ENCODE data around the gene AVPI1.

The AVPI1 gene

DNA sequence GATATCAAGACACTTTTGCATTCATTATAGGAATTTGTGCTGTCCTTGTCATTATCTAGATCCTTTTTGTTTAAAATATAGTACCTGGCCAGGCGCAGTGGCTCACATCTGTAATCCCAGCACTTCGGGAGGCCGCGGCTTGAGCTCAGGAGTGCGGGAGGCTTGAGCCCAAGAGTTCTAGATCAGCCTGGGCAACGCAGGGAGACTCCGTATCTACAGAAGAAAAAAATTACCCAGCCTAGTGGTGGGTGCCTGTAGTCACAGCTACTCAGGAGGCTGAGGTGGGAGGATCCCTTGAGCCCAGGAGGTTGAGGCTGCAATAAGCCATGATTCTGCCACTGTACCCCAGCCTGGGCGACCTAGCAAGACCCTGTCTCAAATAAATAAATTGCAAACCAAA is 53.1 kb downstream of the AVPI1 start:
- H3K9me3 ChIP-seq (ENCODE audit: insufficient read depth, low read depth, low read length) = no peaks in the 10 kb centered on the region
- H3K4me1 ChIP-seq (ENCODE audit: insufficient read depth, low read length) = no peaks in the 10 kb centered on the region
- peak overlapping the region; percentile 94 for H3K4me3 ChIP-seq (ENCODE audit: low read length)
- WGBS = 94% methylated on average over 8 of the region's 8 CpGs
- H3K27me3 ChIP-seq (ENCODE audit: insufficient read depth, low read length) = no peaks in the 10 kb centered on the region
- no peak overlapping the region for H3K27ac ChIP-seq (ENCODE audit: low read depth, low read length)
- H3K9ac ChIP-seq (ENCODE audit: low read depth, low read length) = peak overlapping the region; percentile 73; the same call in 1 of the 2 replicates
- H3K36me3 ChIP-seq (ENCODE audit: insufficient read depth, low read length) = no peaks in the 10 kb centered on the region

- Histone ChIP-seq H3K9ac (ENCODE audit: low read depth, low read length) (peak within 1 kb of the TSS; percentile 73), H3K36me3 (ENCODE audit: insufficient read depth, low read length) (no peaks in the 10 kb centered on the region), H3K9me3 (ENCODE audit: insufficient read depth, low read depth, low read length) (no peaks in the 10 kb centered on the region), H3K27me3 (ENCODE audit: insufficient read depth, low read length) (no peaks in the 10 kb centered on the region), H3K4me3 (ENCODE audit: low read length) (peak within 1 kb of the TSS; percentile 94), H3K27ac (ENCODE audit: low read depth, low read length) (peak within 1 kb of the TSS; percentile 27), H3K4me1 (ENCODE audit: insufficient read depth, low read length) (no peaks in the 10 kb centered on the region)
- 7% methylated on average over 62 of the region's 62 CpGs for WGBS
Observed at GRCh38 chr10:97632949-97633884, 53.8 kb downstream of the AVPI1 start, which contains the start of gene MORN4. Gene MORN4, minus strand, starts transcription at chr10:97633500. Its CDS starts 13,847 bp downstream, at chr10:97619653.

DNA sequence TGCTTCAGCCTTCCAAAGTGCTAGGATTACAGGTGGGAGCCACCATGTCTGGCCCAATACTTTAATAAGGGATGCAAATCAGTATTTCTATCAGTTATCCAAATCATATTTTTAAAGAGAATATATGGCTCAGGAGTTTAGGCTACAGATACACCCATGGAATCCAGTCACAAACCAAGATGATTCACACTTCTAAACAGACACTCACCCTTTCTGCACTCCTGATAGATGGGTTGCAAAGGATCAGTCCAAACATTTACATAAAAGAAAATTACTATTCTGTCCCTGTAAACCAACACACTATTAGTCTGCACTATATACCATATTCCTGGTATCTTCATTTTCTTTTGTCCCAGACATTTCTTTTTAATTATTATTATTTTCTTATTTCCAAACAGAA is 55.9 kb downstream of the AVPI1 start:
- Histone ChIP-seq H3K36me3 (ENCODE audit: insufficient read depth, low read length) (no peaks in the 10 kb centered on the region), H3K27ac (ENCODE audit: low read depth, low read length) (no peak overlapping the region), H3K9me3 (ENCODE audit: insufficient read depth, low read depth, low read length) (no peaks in the 10 kb centered on the region)

GRCh38 chr10:97629289-97629688 is 57.8 kb downstream of the AVPI1 start:
- Histone ChIP-seq H3K27ac (ENCODE audit: low read depth, low read length) (no peak overlapping the region), H3K27me3 (ENCODE audit: insufficient read depth, low read length) (no peaks in the 10 kb centered on the region), H3K9ac (ENCODE audit: low read depth, low read length) (no peak overlapping the region), H3K4me1 (ENCODE audit: insufficient read depth, low read length) (no peaks in the 10 kb centered on the region), H3K4me3 (ENCODE audit: low read length) (no peak overlapping the region), H3K36me3 (ENCODE audit: insufficient read depth, low read length) (no peaks in the 10 kb centered on the region), H3K9me3 (ENCODE audit: insufficient read depth, low read depth, low read length) (no peaks in the 10 kb centered on the region)
- WGBS = 95% methylated on average over 5 of the region's 5 CpGs

More for the DNA sequence above, 55.9 kb downstream of the AVPI1 start:
- Histone ChIP-seq H3K27me3 (ENCODE audit: insufficient read depth, low read length) (no peaks in the 10 kb centered on the region), H3K4me1 (ENCODE audit: insufficient read depth, low read length) (no peaks in the 10 kb centered on the region), H3K4me3 (ENCODE audit: low read length) (no peak overlapping the region), H3K9ac (ENCODE audit: low read depth, low read length) (no peak overlapping the region)

- Histone ChIP-seq H3K27me3 (ENCODE audit: insufficient read depth, low read length) (no peaks in the 10 kb centered on the region), H3K27ac (ENCODE audit: low read depth, low read length) (no peak overlapping the region), H3K4me3 (ENCODE audit: low read length) (no peak overlapping the region), H3K36me3 (ENCODE audit: insufficient read depth, low read length) (no peaks in the 10 kb centered on the region), H3K4me1 (ENCODE audit: insufficient read depth, low read length) (no peaks in the 10 kb centered on the region), H3K9me3 (ENCODE audit: insufficient read depth, low read depth, low read length) (no peaks in the 10 kb centered on the region), H3K9ac (ENCODE audit: low read depth, low read length) (no peak overlapping the region)
- 97% methylated on average over 3 of the region's 3 CpGs for WGBS
Observed at GRCh38 chr10:97628228-97628627, 58.8 kb downstream of the AVPI1 start.

GRCh38 chr10:97627731-97628130 is 59.3 kb downstream of the AVPI1 start:
- H3K4me1 ChIP-seq (ENCODE audit: insufficient read depth, low read length) = no peaks in the 10 kb centered on the region
- H3K27me3 ChIP-seq (ENCODE audit: insufficient read depth, low read length) = no peaks in the 10 kb centered on the region
- 91% methylated on average over 4 of the region's 4 CpGs for WGBS
- no peaks in the 10 kb centered on the region for H3K36me3 ChIP-seq (ENCODE audit: insufficient read depth, low read length)
- no peak overlapping the region for H3K4me3 ChIP-seq (ENCODE audit: low read length)
- no peak overlapping the region for H3K27ac ChIP-seq (ENCODE audit: low read depth, low read length)
- H3K9me3 ChIP-seq (ENCODE audit: insufficient read depth, low read depth, low read length) = no peaks in the 10 kb centered on the region
- H3K9ac ChIP-seq (ENCODE audit: low read depth, low read length) = no peak overlapping the region
